K562 (cell line): Measurements from ENCODE around the gene CIAO3. TPM values are rescaled to one million over a fixed set of nuclear protein-coding genes. Genes with fewer than 3 reads are reported as not detected.

ENCODE experiments used
- CEBPG ChIP-seq, 3 experiments: fragments of 200-800 bp in 1 of 3; sonication (Bioruptor generic) in 1 of 3; sonication (generic) in 1 of 3; formaldehyde crosslinking in 1 of 3; IDR thresholded peaks in 2 of 3; conservative IDR thresholded peaks in 1 of 3; 2 replicates each; pipeline versions ENCODE4 v1.6.1 to v1.8.0; 2016 to 2022; ENCODE audit warnings: missing compliant biosample characterization in 2 of 3, missing genetic modification characterization in 2 of 3, mild to moderate bottlenecking in 1 of 3, missing genetic modification reagents in 1 of 3
- ILK ChIP-seq: fragments of 450-650 bp; IDR thresholded peaks from 2 replicates; pipeline ENCODE4 v1.6.1; 2016; ENCODE audit warnings: missing genetic modification characterization, low read depth, mild to moderate bottlenecking, missing compliant biosample characterization, moderate library complexity, borderline replicate concordance
- MAX ChIP-seq: sonication (generic); formaldehyde crosslinking; IDR thresholded peaks from 2 replicates; pipeline ENCODE4 v1.9.0; 2022; ENCODE audit warnings: mild to moderate bottlenecking, missing genetic modification reagents
- POLR2A ChIP-seq: fragments of 450-650 bp; conservative IDR thresholded peaks from 2 replicates; pipeline ENCODE4 v1.6.1; 2016
- POLR2G ChIP-seq: fragments of 200-400 bp; formaldehyde crosslinking; IDR thresholded peaks from 2 replicates; pipeline ENCODE4 v1.6.1; 2017; ENCODE audit warnings: low read depth, mild to moderate bottlenecking, antibody characterized with exemption, low read length, moderate library complexity
- RAD21 ChIP-seq, 2 experiments: fragments of 250-450 bp in 1 of 2; fragments of 450-650 bp in 1 of 2; sonication (Bioruptor Pico) in 1 of 2; formaldehyde crosslinking in 1 of 2; IDR thresholded peaks in 1 of 2; conservative IDR thresholded peaks in 1 of 2; 2 replicates each; pipeline versions ENCODE4 v1.4.0 to v1.8.0; 2020 to 2022; ENCODE audit warnings: mild to moderate bottlenecking in 2 of 2, moderate library complexity in 1 of 2
- SIN3A ChIP-seq, 2 experiments: fragments of 150-350 bp in 1 of 2; IDR thresholded peaks; 2 replicates each; pipeline ENCODE4 v1.6.1; 2011 to 2016; ENCODE audit warnings: borderline replicate concordance in 2 of 2, low read depth in 2 of 2, low read length in 2 of 2, mild to moderate bottlenecking in 2 of 2, moderate library complexity in 2 of 2; ENCODE audit not compliant: control insufficient read depth in 1 of 2
- TFAP4 ChIP-seq: sonication (generic); formaldehyde crosslinking; IDR thresholded peaks from 2 replicates; pipeline ENCODE4 v1.8.0; 2022; ENCODE audit warnings: missing genetic modification reagents, mild to moderate bottlenecking, moderate library complexity, borderline replicate concordance
- ZBED1 ChIP-seq: IDR thresholded peaks from 2 replicates; pipeline ENCODE4 v1.6.1; 2014
- ZNF143 ChIP-seq: sonication (generic); formaldehyde crosslinking; IDR thresholded peaks from 2 replicates; pipeline ENCODE4 v1.9.0; 2022; ENCODE audit warnings: mild to moderate bottlenecking, missing genetic modification reagents
- ZNF280B ChIP-seq: fragments of 250-450 bp; sonication (Bioruptor Pico); IDR thresholded peaks from 2 replicates; pipeline ENCODE4 v1.5.1; 2021; ENCODE audit warnings: mild to moderate bottlenecking
- ZNF431 ChIP-seq: sonication (generic); formaldehyde crosslinking; IDR thresholded peaks from 2 replicates; pipeline ENCODE4 v1.8.0; 2022; ENCODE audit warnings: mild to moderate bottlenecking, missing genetic modification reagents
- ZSCAN29 ChIP-seq: fragments of 450-650 bp; IDR thresholded peaks from 2 replicates; pipeline ENCODE4 v1.6.1; 2017
- polyA plus RNA-seq, 8 experiments: library from polyadenylated mRNA; depleted of rRNA in 4 of 8; stranded (reverse) in 5 of 8; unstranded in 3 of 8; fragments of >200 nt; fragmentation: Nextera tagmentation in 2 of 8; fragmentation: Illumina TruSeq in 1 of 8; extraction: Ambion mirVana in 2 of 8; extraction: Trizol in 1 of 8; gene quantifications; 2 replicates each; pipeline versions ENCODE4 v1.2.1 to v1.2.3, GENCODE V29; 2011 to 2014; ENCODE audit warnings: inconsistent platforms in 1 of 8, missing spikeins in 1 of 8
- total RNA-seq, 7 experiments: library from RNA; depleted of rRNA in 6 of 7; stranded (reverse); fragments of >200 nt in 6 of 7; fragmentation: Illumina TruSeq in 2 of 7; extraction: Trizol in 2 of 7; gene quantifications; 2 replicates each; pipeline versions ENCODE4 v1.2.1 to v1.2.3, GENCODE V29; 2011 to 2021; ENCODE audit warnings: low replicate concordance in 1 of 7
- TF ChIP-seq, protein P1 (sequence below), 2 experiments: IDR thresholded peaks; 2 replicates each; pipeline ENCODE4 v1.6.1; 2011; ENCODE audit warnings: borderline replicate concordance in 1 of 2, control low read depth in 1 of 2, low read depth in 1 of 2, low read length in 1 of 2, mild to moderate bottlenecking in 1 of 2, mixed read lengths in 1 of 2, moderate library complexity in 1 of 2; ENCODE audit not compliant: insufficient read depth in 1 of 2, insufficient read length in 1 of 2, poor library complexity in 1 of 2, severe bottlenecking in 1 of 2; ENCODE audit errors: extremely low read depth in 1 of 2

CIAO3 gene
- total and polyA plus RNA-seq, 9 of the 15 experiments (the other 6 are each of a cell fraction or from before 2014, with no cell fraction given): 2.2 to 35.6 (median 18.7) TPM

GRCh38 chr16:680967-681745, 59.6 kb downstream of the CIAO3 start (continued):
- no peak; the same call in 1 of the 2 replicates for TF ChIP-seq MAX
- peak; percentile 16; the same call in 1 of the 2 replicates for TF ChIP-seq CEBPG (CRISPR knock-in tag; IDR thresholded peaks at IDR 0.05)
- no peak for TF ChIP-seq CEBPG (tag; conservative IDR thresholded peaks at IDR 0.05 in 1 of 2, IDR thresholded peaks at IDR 0.05 in 1 of 2)
- peak in 1 of 2 experiments; percentile 20; a peak in 1 of 4 replicates for TF ChIP-seq RAD21 (CRISPR knock-in tag; conservative IDR thresholded peaks at IDR 0.05 in 1 of 2, IDR thresholded peaks at IDR 0.05 in 1 of 2)
- no peak for TF ChIP-seq ZSCAN29
- TF ChIP-seq, protein P1, sequence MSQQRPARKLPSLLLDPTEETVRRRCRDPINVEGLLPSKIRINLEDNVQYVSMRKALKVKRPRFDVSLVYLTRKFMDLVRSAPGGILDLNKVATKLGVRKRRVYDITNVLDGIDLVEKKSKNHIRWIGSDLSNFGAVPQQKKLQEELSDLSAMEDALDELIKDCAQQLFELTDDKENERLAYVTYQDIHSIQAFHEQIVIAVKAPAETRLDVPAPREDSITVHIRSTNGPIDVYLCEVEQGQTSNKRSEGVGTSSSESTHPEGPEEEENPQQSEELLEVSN (IDR thresholded peaks at IDR 0.05; ENCODE audit: borderline replicate concordance in 1 of 2, extremely low read depth in 1 of 2, insufficient read depth in 1 of 2, insufficient read length in 1 of 2, low read depth in 1 of 2, low read length in 1 of 2, poor library complexity in 1 of 2, severe bottlenecking in 1 of 2): no peak
- peak; percentile 34; the same call in 1 of the 2 replicates for TF ChIP-seq ZBED1
- no peak for TF ChIP-seq ILK (tag)
- 0 out of 2 replicates have a peak, but pooled peaks have one; percentile 22 for TF ChIP-seq ZNF143 (CRISPR knock-in tag)
- peak; percentile 29 for TF ChIP-seq POLR2A
- 0 out of 2 replicates have a peak, but pooled peaks have one; percentile 33 for TF ChIP-seq ZNF431
- no peak for TF ChIP-seq ZNF280B
- peak; percentile 63; the same call in 1 of the 2 replicates for TF ChIP-seq POLR2G
- peak; percentile 17; the same call in 1 of the 2 replicates for TF ChIP-seq TFAP4
- 0 out of 4 replicates have a peak, but pooled peaks of 1 of the 2 experiments have one; percentile 35 for TF ChIP-seq SIN3A (IDR thresholded peaks at IDR 0.05; ENCODE audit: borderline replicate concordance in 2 of 2, control insufficient read depth in 1 of 2, low read depth in 2 of 2, low read length in 2 of 2)
